ENCODE measurements around the gene C2orf69. TPM values are rescaled to one million over a fixed set of nuclear protein-coding genes. Genes with fewer than 3 reads are reported as not detected.
A peak's percentile ranks its signal among the peaks of the same experiment; 100 is the strongest.

Gene C2orf69
- total RNA-seq, 4 donors from 2014 or later = 10.9 to 15.5 (median 11.7) TPM

GRCh38 chr2:199946196-199946595 is 35.1 kb downstream of the C2orf69 start:
- no peaks in the 10 kb centered on the region for H3K9me3 ChIP-seq
- 81% methylated on average over 1 of the region's 1 CpG for WGBS

GRCh38 chr2:199946836-199947235 is 35.7 kb downstream of the C2orf69 start:
- Histone ChIP-seq H3K36me3 (peaks cover 36% of the 10 kb centered on the region), H3K27me3 (no peaks in the 10 kb centered on the region), H3K4me3 (no peak overlapping the region), H3K4me1 (no peaks in the 10 kb centered on the region), H3K27ac (no peak overlapping the region), H3K9me3 (no peaks in the 10 kb centered on the region)
- no peak for DNase-seq (ENCODE audit: low spot score in 2 of 2)
- TF ChIP-seq EP300 (IDR thresholded peaks at IDR 0.05) (no peak), POLR2A (IDR thresholded peaks at IDR 0.05) (no peak), POLR2AphosphoS5 (IDR thresholded peaks at IDR 0.05) (no peak), CTCF (IDR thresholded peaks at IDR 0.05) (no peak)

More at GRCh38 chr2:199946196-199946595, 35.1 kb downstream of the C2orf69 start:
- no peaks in the 10 kb centered on the region for H3K27me3 ChIP-seq
- no peak overlapping the region for H3K4me3 ChIP-seq
- no peaks in the 10 kb centered on the region for H3K4me1 ChIP-seq
- H3K36me3 ChIP-seq = peaks cover 36% of the 10 kb centered on the region
- no peak for DNase-seq (ENCODE audit: low spot score in 2 of 2)
- no peak overlapping the region for H3K27ac ChIP-seq
- TF ChIP-seq POLR2AphosphoS5 (IDR thresholded peaks at IDR 0.05) = no peak
- no peak for TF ChIP-seq CTCF (IDR thresholded peaks at IDR 0.05)
- TF ChIP-seq POLR2A (IDR thresholded peaks at IDR 0.05) = no peak
- no peak for TF ChIP-seq EP300 (IDR thresholded peaks at IDR 0.05)

GRCh38 chr2:199950396-199950795 is 39.3 kb downstream of the C2orf69 start:
- no peak overlapping the region for H3K27ac ChIP-seq
- peaks cover 15% of the 10 kb centered on the region for H3K4me1 ChIP-seq
- no peak overlapping the region for H3K4me3 ChIP-seq
- DNase-seq (ENCODE audit: low spot score in 2 of 2) = no peak
- H3K27me3 ChIP-seq = no peaks in the 10 kb centered on the region
- TF ChIP-seq CTCF (IDR thresholded peaks at IDR 0.05) (no peak), POLR2A (IDR thresholded peaks at IDR 0.05) (no peak)
- no peaks in the 10 kb centered on the region for H3K9me3 ChIP-seq
- 94% methylated on average over 5 of the region's 5 CpGs for WGBS
- H3K36me3 ChIP-seq = peaks cover 27% of the 10 kb centered on the region

DNA sequence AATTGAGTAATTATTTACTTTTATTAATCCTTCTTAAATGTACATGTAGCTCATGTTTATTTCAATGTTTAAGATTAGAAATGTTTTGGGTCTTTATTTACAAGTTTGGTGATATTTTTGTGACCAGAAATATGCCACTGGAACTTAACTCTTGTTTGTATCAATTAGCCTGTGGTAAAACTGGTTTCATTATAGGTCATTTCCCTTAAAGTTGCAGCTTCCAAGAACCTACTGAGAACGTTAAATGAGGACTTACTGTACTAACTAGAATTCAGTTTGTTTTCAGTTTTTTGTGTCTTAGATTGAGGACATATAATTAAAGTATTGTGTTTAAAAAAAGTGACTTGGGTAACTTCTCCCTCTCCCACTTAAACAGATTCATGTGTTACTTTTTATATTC is 39.9 kb downstream of the C2orf69 start:
- no peak for DNase-seq (ENCODE audit: low spot score in 2 of 2)
- Histone ChIP-seq H3K4me3 (no peak overlapping the region), H3K36me3 (peaks cover 23% of the 10 kb centered on the region), H3K9me3 (no peaks in the 10 kb centered on the region), H3K27me3 (no peaks in the 10 kb centered on the region), H3K4me1 (peaks cover 15% of the 10 kb centered on the region), H3K27ac (no peak overlapping the region)
- TF ChIP-seq POLR2A (IDR thresholded peaks at IDR 0.05) (no peak), CTCF (IDR thresholded peaks at IDR 0.05) (no peak), POLR2AphosphoS5 (IDR thresholded peaks at IDR 0.05) (no peak), EP300 (IDR thresholded peaks at IDR 0.05) (no peak)
- 60% methylated on average over 1 of the region's 1 CpG for WGBS

GRCh38 chr2:199955007-199955338 is 43.9 kb downstream of the C2orf69 start:
- peaks cover 35% of the 10 kb centered on the region for H3K4me1 ChIP-seq
- peak overlapping the region; percentile 85 for H3K4me3 ChIP-seq
- no peaks in the 10 kb centered on the region for H3K27me3 ChIP-seq
- H3K27ac ChIP-seq = peak overlapping the region; percentile 95
- peaks cover 14% of the 10 kb centered on the region for H3K36me3 ChIP-seq
- WGBS = under 1% methylated on average over 12 of the region's 13 CpGs
- TF ChIP-seq POLR2A (IDR thresholded peaks at IDR 0.05) (no peak), CTCF (IDR thresholded peaks at IDR 0.05) (no peak), EP300 (IDR thresholded peaks at IDR 0.05) (no peak), POLR2AphosphoS5 (IDR thresholded peaks at IDR 0.05) (no peak)
- H3K9me3 ChIP-seq = no peaks in the 10 kb centered on the region
- no peak for DNase-seq (ENCODE audit: low spot score in 2 of 2)

All from suprapubic skin (tissue), 4 donors.